GM18909 (cell line): Measurements from ENCODE around the gene VNN1.
A peak's percentile ranks its signal among the peaks of the same experiment; 100 is the strongest.
"Not testable (repeated sequence)": the region's sequence is repeated elsewhere in the genome, so short reads cannot be mapped to it uniquely, and the experiment has no call there.

ENCODE experiments used
- ATAC-seq: cut with Tn5 transposase; IDR thresholded peaks from one replicate; pipeline ENCODE4 v1.9.1; 2021; ENCODE audit warnings: mild to moderate bottlenecking; ENCODE audit not compliant: unreplicated experiment, poor library complexity

Gene VNN1

DNA sequence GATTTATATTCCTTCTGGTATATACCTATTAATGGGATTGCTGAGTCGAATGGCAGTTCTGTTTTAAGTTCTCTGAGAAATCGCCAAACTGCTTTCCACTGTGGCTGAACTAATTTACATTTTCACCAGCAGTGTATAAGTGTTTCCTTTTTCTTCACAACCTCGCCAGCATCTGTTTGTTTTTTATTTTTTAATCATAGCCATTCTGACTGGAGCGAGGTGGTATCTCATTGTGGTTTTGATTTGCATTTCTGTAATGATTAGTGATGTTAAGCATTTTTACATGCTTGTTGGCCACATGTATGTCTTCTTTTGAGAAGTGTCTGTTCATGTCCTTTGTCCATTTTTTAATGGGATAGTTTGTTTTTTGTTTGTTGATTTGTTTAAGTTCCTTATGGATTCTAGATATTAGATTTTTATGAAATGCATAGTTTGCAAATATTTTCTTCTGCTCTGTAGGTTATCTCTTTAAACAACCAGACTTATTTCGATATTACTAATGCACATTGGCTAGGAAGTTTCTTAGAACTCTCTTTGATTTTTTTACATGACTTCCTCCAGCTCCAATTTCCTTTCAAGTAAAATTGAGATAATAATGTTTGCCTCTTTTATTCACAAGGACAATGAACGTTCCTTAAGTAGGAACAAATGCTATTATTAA lies 12.2 kb upstream of the VNN1 start:
- ATAC-seq = peak; percentile 85

DNA sequence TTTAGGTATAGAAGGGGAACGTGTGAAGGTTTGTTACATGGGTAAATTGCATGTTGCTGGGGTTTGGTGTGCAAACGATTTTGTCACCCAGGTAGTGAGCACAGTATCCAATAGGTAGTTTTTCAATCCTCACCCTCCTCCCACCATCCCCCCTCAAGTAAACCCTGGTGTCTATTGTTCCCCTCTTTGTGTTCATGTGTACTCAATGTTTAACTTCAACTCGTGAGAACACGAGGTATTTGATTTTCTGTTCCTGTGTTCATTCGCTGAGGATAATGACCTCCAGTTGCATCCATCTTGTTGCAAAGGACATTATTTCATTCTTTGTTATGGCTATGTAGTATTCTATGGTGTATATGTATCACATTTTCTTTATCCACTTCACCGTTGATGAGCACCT lies 11.6 kb upstream of the VNN1 start:
- peak; percentile 22 for ATAC-seq

DNA sequence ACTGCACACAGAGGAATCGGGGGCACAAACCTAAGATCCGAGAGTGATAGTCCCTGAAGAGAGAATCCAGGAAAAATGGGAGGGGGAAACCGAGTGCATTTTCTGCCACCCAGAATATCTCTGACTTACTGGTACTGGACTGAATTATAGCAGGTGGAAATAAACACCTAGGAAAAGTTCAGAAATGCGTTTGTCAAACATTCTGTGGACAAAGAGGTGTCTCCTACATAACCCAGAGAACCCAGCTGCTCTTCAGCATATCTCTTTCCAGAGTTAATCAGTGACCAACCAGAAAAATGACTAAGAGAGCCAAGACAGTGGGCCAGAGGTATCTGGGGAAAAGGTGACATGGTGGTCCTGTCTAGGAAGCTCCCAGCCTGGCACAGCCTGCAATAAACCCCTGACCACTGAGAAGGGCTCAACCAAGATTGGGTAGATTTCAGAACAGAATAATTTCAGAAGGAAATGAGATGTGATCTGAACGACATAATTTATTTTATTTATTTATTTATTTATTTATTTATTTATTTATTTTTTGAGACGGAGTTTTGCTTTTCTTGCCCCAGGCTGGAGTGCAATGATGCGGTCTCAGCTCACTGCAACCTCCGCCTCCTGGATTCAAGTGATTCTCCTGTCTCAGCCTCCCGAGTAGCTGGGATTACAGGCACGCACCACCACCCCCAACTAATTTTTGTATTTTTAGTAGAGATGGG lies 6.0 kb upstream of the VNN1 start:
- ATAC-seq = no peak

DNA sequence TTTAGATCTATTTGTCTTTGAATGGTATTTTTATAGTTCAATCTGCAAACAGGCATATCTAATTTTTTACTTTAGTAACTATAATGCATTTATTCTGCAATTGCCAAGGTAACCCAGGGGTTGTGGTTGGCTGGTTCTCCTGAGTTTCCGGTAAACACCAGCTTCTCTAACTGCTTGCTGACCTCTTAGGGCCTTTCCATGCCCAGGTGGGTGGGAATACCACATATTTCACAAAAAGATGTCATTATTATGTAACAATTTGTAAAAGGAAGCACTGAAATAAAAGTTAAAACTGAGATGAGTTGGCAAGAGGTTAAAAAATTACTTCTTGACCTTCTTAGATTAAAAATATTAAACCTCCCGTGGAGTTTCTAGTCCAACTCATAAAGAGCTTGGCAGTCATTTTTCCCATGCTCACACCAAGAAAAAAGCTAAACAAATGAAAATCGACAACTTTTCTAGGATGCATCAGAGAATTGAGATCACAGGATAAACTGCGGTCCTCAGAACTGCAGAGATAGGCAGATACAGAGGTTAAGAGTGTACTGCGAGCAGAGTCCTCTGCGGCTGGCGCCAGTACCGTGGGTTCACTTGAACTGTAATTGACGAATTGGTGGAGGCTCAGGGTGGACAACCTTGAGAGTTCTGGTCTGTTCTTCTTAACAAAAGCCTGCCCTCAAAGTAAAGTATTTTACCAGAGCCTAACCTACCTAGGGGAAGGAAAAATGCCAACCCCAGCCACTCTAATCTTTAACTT lies 2.2 kb upstream of the VNN1 start:
- ATAC-seq = no peak

DNA sequence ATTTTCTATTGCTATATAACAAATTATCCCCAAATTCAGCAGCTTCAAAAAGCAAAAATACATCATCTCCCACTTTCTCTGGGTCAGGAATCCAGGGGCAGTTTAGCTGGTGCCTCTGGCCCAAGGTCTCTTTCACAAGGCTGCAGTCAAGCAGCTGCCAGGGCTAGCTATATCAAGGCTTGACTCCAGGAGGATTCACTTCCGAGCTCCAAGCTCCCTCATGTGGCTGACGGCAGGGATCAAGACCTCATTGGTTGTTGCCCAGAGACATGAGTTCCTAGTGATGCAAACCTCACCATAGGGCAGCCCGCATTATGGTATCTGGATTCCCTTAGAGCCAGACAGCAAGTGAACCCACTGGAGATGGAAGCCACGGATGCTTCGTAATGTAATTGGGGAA lies 1.3 kb upstream of the VNN1 start:
- ATAC-seq = no peak

DNA sequence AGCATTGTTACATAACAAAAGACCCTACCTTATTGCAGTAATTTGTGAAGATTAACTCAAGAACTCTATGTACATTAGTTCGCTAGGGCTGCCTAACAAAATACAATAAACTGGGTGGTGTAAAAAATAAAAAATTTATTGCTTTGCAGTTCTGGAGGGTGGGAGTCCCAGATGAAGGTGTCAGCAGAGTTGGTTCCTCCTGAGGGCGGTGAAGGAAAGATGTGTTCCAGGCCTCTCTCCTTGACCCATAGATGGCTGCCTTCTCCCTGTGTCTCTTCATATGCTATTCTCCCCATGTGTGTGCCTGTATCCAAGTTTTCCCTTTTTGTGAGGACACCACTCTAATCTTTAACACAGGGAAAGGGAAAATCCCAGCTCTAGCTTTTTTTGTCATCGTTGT lies 305 bp upstream of the VNN1 start:
- no peak for ATAC-seq

DNA sequence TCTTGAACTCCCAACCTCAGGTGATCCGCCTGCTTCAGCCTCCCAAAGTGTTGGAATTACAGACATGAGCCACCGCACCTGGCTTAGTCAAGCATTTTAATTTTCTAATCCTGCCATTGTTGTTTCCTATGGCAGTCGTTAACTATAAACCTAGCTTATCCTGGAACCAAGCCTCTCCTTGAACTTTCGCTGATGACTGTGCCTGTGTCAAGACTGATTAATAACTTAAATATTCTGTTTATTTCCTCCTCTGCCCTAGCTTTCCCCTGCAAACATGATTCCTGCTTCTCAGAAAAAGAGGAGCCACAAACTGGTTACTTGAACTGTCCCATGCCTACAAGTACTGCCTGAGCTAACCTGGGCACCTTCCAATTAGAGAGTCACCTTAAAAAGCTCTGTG lies 1.5 kb downstream of the VNN1 start:
- ATAC-seq = no peak

DNA sequence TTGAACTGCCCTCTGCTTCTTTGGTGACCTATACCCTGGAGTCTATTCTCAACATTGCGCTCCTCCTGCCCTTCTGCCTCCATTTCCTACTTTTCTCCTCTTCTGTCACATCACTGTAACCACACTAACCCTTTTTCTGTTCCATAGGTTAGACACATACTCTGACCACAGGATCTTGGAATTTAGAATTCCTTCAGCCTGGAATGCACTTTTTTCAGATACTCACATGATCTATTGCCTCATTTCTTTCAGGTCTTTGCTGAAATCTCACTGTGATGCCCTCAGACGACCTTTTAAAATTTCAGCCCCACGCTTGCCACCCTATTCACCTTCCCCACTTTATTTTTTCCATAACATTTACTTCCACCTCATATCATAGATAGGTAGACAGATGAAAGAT lies 5.1 kb downstream of the VNN1 start:
- ATAC-seq = no peak

DNA sequence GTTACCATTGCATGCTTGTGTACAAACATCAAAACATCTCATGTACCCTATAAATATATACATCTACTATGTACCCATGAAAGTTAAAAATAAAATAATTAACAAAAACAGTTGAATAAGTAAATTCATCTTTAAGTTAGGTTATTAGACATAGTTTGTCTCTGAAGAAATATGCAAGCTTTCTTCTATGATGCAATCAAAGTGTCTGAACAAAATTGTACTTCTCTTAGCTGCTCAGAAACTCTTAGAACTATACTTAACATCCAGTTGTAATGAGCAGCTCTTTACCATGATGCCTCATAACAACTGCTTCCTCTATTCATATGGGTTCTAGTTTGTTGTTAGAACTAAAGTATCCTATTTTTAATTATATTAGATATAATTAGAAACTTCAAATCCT lies 5.9 kb downstream of the VNN1 start:
- no peak for ATAC-seq

DNA sequence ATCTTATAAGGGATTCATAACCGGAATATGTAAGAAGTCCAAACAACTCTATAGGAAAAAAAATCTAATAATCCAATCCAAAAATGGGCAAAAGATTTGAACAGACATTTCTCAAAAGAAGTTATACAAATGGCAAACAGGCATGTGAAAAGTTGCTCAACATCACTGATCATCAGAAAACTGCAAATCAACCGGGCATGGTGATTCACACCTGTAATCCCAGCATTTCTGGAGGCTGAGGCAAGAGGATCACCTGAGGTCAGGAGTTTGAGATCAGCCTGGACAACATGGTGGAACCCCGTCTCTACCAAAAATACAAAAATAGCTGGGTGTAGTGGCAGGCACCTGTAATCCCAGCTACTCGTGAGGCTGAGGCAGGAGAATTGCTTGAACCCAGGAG lies 7.1 kb downstream of the VNN1 start:
- ATAC-seq = not testable (repeated sequence)

DNA sequence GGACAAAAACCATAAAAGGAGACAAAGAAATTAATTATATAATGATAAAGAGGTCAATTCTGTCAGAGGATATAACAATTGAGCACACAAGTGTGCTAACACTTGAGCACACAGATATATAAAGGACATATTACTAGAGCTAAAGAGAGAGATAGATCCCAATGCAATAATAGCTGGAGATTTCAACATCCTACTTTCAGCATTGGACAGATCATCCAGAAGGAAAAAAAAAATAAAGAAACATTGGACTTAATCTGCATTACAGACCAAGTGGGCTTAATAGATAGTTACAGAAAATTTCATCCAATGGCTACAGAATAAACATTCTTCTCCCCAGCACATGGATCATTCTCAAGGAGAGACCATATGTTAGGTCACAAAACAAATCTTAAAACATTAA lies 9.9 kb downstream of the VNN1 start:
- ATAC-seq = no peak

DNA sequence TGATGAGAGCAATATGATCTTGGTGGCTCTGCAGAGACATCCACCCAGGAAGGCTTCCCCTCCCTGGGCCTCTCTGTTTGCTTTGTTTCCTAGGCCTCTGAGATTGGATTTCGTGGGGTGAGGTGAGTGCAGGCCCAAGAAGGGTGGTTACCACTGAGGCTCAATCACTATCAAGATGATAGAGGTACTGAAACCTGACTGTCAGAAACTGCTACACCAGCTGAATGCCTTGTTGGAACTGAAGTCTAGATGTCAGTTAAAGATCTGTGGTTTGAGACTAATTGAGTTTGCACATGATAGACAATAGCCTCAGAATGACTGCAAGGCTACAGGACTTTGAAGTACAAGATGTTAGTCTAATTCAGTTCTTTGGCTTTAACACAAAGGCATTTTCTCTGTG lies 15.2 kb downstream of the VNN1 start:
- peak; percentile 86 for ATAC-seq

DNA sequence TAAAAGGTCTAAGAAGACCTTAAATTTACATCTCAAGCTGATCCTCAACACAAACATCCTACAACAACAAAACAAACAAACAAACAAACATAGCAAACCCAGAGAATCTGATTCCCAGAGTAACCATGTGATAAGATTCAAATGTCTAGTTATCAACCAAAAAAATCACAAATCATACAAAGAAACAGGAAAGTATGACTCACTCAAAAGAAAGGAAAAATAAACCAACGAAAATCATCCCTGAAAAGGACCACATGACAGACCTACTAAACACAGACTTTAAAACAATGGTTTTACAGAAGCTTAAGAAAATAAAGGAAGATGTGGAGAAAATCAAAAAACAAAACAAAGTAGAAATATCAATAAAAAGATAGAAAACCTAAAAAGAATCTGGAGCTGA lies 18.1 kb downstream of the VNN1 start:
- no peak for ATAC-seq

DNA sequence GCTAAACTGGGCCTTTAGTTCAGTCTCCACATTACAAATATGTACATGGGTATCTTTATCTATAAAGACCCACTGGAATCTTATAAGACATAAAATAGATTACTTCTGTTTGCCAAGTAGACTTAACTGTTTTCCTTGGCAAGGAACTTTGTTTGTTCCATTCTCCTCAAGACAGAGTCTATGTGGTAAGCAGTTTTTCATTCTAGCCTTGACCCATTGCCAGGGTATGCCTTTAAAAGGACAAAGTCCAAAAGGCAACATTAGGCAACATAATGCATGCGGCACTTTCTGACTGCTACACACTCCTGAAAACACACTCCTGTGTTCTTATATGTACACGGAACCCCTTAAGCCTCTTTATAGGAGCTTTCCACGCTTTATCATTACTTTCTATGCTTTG lies 20.4 kb downstream of the VNN1 start:
- no peak for ATAC-seq

DNA sequence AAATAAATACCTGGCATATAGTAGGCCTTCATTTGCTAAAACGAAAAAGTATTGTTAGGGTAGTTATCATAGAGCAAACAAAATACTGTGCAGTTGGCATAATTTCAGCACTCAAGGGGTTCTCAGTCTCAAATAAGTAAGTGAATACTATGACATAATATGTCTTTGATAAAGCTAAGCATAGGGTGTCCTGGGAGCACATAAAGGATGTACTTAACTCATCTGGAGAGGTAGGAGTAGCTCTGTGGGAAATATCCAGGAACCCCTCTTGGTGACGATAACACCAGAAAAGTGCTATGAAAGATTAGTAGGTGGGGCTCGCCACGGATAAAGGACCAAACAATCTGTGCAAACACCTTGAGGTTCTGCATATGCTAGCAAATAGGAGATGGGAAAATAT lies 23.2 kb downstream of the VNN1 start:
- no peak for ATAC-seq

DNA sequence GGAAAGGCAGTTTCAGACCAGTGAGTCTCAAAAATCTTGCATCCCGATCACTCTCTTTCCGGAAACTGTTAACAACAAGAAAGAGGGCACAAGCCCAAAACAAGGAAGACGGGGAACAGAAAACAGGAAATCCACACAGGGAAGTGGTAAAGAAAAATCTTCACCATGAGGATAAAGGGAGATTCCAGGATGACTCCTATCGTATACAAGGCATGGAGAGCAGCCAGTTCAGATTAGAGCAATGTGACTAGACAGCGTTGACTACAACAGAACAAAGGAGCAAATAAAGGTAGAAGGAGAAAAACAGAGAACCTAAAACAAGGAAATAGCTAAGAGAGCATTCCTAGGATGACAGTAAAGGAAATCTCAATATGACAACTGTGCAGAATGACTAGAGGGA lies 26.5 kb downstream of the VNN1 start:
- ATAC-seq = no peak

DNA sequence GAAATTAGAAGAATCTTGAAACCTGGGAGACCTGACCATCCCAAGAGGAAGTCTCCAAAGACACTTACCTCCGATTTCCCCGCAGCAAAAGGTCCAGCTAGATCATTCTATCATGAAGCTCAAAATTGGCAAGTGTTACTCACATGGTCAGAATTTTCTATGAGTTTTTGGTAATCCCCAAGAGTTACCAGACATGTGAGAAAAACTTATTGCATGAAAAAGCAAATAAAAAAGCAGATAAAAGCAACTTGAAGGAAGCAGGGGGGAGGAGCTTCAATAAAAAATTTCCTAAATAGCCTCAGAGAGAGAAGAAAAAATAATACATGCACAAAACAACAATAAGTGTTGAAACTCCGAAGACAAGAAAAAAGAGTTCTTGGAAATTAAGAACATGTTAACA lies 27.3 kb downstream of the VNN1 start:
- ATAC-seq = no peak

DNA sequence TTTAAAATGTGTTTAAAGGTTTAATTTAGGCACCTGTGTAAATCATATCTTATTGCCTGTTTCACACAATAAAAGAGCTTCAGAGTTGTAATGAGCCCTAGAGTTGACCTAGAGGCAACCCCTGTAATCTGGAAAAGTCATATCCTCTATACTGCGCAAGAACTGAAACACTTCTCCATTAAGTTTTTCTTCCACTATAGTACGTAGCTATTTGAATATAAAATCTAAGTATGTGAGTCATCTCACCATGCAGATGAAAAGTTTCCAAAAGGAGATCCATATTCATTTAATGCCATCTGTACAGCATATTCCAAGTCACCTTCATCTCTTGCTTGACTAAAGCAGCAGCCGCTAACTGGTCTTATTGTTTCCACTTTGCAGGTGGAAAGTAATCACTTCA lies 28.8 kb downstream of the VNN1 start:
- no peak for ATAC-seq

DNA sequence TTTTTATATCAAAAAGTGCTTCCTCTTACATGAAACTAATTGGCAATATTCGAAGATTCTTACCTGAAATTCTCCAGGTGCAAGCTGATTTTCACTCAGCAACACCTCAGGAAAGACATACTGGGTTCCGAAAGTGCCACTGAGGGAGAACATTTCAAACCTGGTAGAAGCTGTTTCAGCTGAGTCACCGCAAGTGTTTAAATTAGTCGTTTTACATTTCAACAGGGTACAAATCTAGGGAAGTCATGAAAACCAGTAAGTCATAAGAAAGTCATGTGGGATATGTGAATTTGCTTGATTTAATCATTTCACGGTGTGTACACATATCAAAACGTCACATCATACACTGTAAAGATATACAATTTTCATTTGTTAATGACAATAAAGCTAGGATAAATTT lies 29.6 kb downstream of the VNN1 start:
- no peak for ATAC-seq

DNA sequence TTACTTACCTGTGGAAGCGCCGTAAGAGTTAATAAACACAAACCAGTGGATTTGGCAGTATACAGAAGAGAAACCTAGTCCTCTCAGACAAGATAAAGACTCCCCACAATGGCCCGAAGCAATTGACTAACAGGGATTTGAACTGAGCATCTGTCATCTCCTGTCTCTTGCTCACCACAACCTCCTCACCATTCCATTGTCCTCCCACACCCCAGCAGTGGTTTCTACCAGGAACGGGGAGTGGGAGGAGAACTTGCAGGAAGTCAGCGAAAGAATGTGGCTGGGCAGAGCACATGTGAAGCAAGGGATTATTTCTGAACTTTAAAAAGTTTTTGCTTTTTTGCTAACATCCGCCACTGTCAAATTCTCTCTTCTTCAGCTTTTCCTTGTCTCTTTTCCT lies 30.3 kb downstream of the VNN1 start:
- ATAC-seq = no peak

DNA sequence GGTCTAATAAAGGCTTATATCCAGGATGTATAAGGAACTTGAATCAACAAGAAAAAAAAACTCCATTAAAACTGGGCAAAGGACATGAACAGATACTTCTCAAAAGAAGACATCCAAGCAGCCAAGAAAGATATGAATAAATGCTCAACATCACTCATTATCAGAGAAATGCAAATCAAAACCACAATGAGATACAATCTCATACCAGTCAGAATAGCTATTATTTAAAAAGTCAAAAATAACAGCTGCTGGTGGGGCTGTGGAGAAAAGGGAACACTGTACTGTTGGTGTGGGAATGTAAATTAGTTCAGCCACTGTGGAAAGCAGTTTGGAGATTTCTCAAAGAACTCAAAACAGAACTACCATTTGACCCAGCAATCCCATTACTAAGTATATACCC lies 34.8 kb downstream of the VNN1 start:
- peak; percentile 64 for ATAC-seq

DNA sequence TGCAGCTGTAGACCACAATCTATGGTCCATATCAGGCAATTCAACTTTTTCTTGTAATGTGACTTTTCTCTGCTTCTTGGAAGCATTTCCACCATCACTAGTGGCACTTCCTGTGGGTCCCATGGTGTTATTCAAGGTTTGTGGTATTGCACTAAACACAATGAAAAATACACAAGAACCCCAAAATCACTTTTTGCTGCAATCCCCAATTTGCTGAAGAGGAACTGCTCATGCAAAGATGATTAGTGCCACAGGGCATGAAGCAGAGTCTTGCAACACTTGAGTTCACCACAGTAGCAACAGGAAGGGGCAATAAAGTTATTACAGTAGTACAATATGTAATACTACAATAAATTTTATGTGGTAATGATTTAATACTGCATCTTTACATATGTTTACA lies 38.1 kb downstream of the VNN1 start:
- no peak for ATAC-seq
